CD4-positive, CD25-positive, alpha-beta regulatory T cell (primary cell): ENCODE measurements around the gene PFDN4. TPM values are rescaled to one million over a fixed set of nuclear protein-coding genes. Genes with fewer than 3 reads are reported as not detected.

Experiments
- ATAC-seq, 2 donors: fragments of 150-1000 bp; cut with Tn5 transposase; one replicate each; pipeline ENCODE4 v1.10.0; 2021; ENCODE audit warnings: low read depth in 2 of 2, moderate number of reproducible peaks in 2 of 2, moderate library complexity in 1 of 2
- DNase-seq, 3 donors: peaks; one replicate each; pipeline versions ENCODE4 v3.0.0 to v3.0.0-alpha.2; 2012 to 2022; ENCODE audit warnings: mixed read lengths in 1 of 3
- H3K27ac ChIP-seq: one replicate; pipeline ENCODE4 v1.7.0; 2013; ENCODE audit warnings: mild to moderate bottlenecking, low read length; ENCODE audit not compliant: insufficient read depth, poor library complexity, severe bottlenecking
- H3K27me3 ChIP-seq: one replicate; pipeline ENCODE4 v1.7.0; 2013; ENCODE audit warnings: low read length; ENCODE audit not compliant: control insufficient read depth, insufficient read depth
- H3K36me3 ChIP-seq: one replicate; pipeline ENCODE4 v1.7.0; 2013; ENCODE audit warnings: mild to moderate bottlenecking, low read length, moderate library complexity; ENCODE audit not compliant: control insufficient read depth, insufficient read depth
- H3K4me1 ChIP-seq: 2 replicates; pipeline ENCODE4 v1.7.0; 2013; ENCODE audit warnings: mild to moderate bottlenecking, low read length; ENCODE audit not compliant: insufficient read depth, control insufficient read depth, poor library complexity, severe bottlenecking
- H3K4me3 ChIP-seq: one replicate; pipeline ENCODE4 v1.7.0; 2013; ENCODE audit warnings: low read depth, mild to moderate bottlenecking, low read length, moderate library complexity
- H3K9me3 ChIP-seq, 2 experiments: 1 replicate in 1 of 2; 2 replicates in 1 of 2; pipeline ENCODE4 v1.7.0; 2013; ENCODE audit warnings: low read length in 2 of 2, mild to moderate bottlenecking in 1 of 2, moderate library complexity in 1 of 2; ENCODE audit not compliant: control insufficient read depth in 2 of 2
- H3K27ac Mint-ChIP-seq, 3 donors: one replicate each; pipeline ENCODE4 v1.8.0; 2020 to 2022; ENCODE audit warnings: mild to moderate bottlenecking in 3 of 3, mixed read lengths in 3 of 3, moderate library complexity in 2 of 3
- H3K27me3 Mint-ChIP-seq: one replicate; pipeline ENCODE4 v1.8.0; 2022; ENCODE audit warnings: mild to moderate bottlenecking, mixed read lengths
- H3K36me3 Mint-ChIP-seq: one replicate; pipeline ENCODE4 v1.8.0; 2020; ENCODE audit warnings: mixed read lengths
- H3K4me1 Mint-ChIP-seq, 4 donors: one replicate each; pipeline ENCODE4 v1.8.0; 2020 to 2022; ENCODE audit warnings: mixed read lengths in 4 of 4, mild to moderate bottlenecking in 1 of 4
- H3K4me3 Mint-ChIP-seq, 4 donors: one replicate each; pipeline ENCODE4 v1.8.0; 2020 to 2022; ENCODE audit warnings: mild to moderate bottlenecking in 4 of 4, mixed read lengths in 4 of 4, moderate library complexity in 3 of 4
- H3K9me3 Mint-ChIP-seq, 7 donors: one replicate each; pipeline ENCODE4 v1.8.0; 2020 to 2022; ENCODE audit warnings: mixed read lengths in 7 of 7, mild to moderate bottlenecking in 3 of 7, moderate library complexity in 2 of 7
- polyA plus RNA-seq, 4 donors: library from polyadenylated mRNA; unstranded; fragments of 300-500 nt; fragmentation: Illumina TruSeq; gene quantifications; one replicate each; pipeline ENCODE4 v1.2.3, GENCODE V29; 2021
- total RNA-seq: library from RNA; stranded (reverse); gene quantifications from one replicate; pipeline ENCODE4 v1.2.3, GENCODE V29; 2022

The PFDN4 gene
- total and polyA plus RNA-seq, 5 donors from 2014 or later: 28.6 to 94.6 (median 74.8) TPM

DNA sequence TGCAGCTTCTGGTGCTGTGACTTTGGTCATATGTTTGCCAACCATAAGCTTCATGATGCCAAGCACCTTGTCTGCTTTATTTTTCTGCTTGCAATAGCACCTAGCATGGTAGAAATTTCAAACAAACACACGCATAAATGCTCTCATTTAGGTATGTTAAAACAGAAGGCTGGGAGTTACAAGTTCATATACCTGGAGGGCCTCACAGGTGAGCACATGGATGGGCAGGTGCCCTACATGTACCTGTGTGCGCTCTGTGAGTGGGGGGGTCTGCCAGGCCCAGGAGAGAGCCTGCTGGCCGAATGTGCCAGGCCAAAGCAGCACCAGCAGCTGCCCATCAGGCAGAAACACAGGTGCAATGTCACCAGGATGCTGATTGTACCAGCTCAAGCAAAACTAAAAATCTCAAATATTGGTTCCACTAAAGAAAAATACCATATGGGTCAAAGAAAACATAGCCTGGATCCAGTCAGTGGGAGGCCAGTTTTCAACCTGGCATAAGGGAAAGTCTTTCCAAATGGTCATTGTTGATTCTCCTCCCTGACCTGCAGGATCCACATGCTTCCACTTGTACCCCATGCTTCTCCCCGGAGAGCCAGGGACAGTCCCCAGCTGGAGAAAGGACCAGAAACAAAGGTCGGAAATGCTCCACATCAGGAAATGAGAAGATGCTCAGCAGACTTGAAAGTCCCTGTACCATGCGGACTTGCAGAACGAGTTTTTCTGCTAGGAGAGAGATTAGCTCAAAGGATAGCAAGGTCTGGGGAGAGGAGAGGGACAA is 7.2 kb upstream of the PFDN4 start:
- Histone ChIP-seq H3K9me3 (no peaks in the 10 kb centered on the region), H3K4me3 (no peak overlapping the region), H3K27me3 (peaks cover 4% of the 10 kb centered on the region), H3K27ac (no peak overlapping the region), H3K4me1 (no peaks in the 10 kb centered on the region), H3K36me3 (no peaks in the 10 kb centered on the region)
- Mint-ChIP-seq H3K27me3 (peaks cover 21% of the 10 kb centered on the region), H3K27ac (no peak overlapping the region), H3K4me1 (peaks cover 0 to 2% (median 0%) of the 10 kb centered on the region in 4 donors), H3K4me3 (no peak overlapping the region), H3K36me3 (no peaks in the 10 kb centered on the region), H3K9me3 (no peaks in the 10 kb centered on the region)
- no peak for ATAC-seq
- DNase-seq: no peak

DNA sequence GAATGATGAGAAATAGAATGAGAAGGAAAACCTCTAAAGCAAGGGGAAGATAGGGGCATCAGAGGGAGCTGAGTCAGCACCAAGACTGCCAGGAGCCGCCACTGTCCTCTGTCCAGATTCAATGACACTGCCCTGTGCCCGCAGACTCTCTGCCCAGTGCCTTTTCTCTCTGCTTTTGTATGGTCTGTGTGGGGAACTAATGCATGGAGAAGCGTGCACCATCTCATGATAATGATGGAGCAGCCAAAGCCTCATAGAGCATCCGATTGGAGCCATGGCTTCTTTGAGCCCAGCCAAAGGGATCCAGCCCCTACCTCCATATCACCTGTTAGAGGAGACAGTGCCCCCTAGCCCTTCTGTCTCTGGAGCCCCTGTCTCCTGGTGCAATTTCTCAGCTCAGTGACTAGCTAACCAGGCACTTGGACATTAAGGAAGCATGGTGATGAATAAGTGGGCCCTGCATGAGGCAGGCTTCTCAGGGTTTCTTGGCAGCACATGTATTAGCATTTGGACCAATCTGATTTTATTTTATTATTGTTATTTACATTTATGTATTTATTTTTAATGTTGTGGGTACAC is 6.5 kb upstream of the PFDN4 start:
- H3K36me3 Mint-ChIP-seq: no peaks in the 10 kb centered on the region
- no peak for ATAC-seq
- Histone ChIP-seq H3K27ac (no peak overlapping the region), H3K36me3 (no peaks in the 10 kb centered on the region), H3K4me3 (no peak overlapping the region), H3K9me3 (no peaks in the 10 kb centered on the region), H3K27me3 (peaks cover 4% of the 10 kb centered on the region), H3K4me1 (no peaks in the 10 kb centered on the region)
- H3K27ac Mint-ChIP-seq: no peak overlapping the region
- peaks cover 0 to 3% (median under 1%) of the 10 kb centered on the region in 4 donors for H3K4me1 Mint-ChIP-seq
- H3K4me3 Mint-ChIP-seq: no peak overlapping the region
- H3K9me3 Mint-ChIP-seq: no peaks in the 10 kb centered on the region
- peaks cover 25% of the 10 kb centered on the region for H3K27me3 Mint-ChIP-seq
- DNase-seq: no peak

DNA sequence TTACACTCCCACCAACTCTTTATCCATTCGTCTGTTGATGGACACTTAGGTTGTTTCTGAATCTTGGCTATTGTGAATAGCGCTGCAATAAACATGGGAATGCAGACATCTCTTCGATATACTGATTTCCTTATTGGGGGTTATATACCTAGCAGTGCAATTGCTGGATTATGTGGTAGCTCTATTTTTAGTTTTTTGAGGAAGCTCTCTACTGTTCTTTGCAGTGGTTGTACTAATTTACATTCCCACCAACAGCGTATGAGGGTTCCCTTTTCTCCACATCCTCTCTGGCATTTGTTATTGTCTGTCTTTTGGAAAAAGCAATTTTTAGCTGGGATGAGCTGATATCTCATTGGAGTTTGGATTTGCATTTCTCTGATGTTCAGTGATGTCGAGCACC is 4.6 kb upstream of the PFDN4 start:
- H3K4me3 Mint-ChIP-seq: no peak overlapping the region
- H3K9me3 Mint-ChIP-seq: no peaks in the 10 kb centered on the region
- no peaks in the 10 kb centered on the region for H3K9me3 ChIP-seq
- H3K27ac Mint-ChIP-seq: no peak overlapping the region
- H3K27me3 Mint-ChIP-seq: peaks cover 25% of the 10 kb centered on the region
- peaks cover 0 to 5% (median under 1%) of the 10 kb centered on the region in 4 donors for H3K4me1 Mint-ChIP-seq
- no peak overlapping the region for H3K4me3 ChIP-seq
- H3K36me3 Mint-ChIP-seq: no peaks in the 10 kb centered on the region
- peaks cover 4% of the 10 kb centered on the region for H3K27me3 ChIP-seq
- no peak overlapping the region for H3K27ac ChIP-seq
- ATAC-seq (no peak), DNase-seq (no peak)
- H3K36me3 ChIP-seq: no peaks in the 10 kb centered on the region
- H3K4me1 ChIP-seq: peaks cover 5% of the 10 kb centered on the region

DNA sequence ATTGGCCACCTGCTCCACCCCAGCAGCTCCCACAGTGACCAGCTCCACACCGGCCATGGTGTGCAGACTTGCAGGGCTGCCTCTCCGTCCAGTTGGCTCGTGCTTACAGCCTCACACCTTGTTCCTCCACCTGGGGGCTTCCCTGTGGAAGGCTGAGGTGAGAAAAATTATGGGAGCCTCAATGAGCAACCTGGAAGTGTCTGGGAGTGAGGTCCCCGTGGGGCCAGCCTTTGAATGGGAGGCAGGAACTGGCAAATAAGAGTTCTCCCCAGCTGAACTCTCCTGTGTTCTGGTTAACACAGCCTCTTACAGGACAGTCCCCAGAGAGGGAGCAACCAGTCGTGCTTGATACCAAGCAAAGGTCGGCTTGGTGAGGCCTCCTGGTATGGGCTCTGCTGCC is 3.8 kb upstream of the PFDN4 start:
- DNase-seq (no peak), ATAC-seq (no peak)
- Histone ChIP-seq H3K9me3 (no peaks in the 10 kb centered on the region), H3K27me3 (peaks cover 4% of the 10 kb centered on the region), H3K36me3 (no peaks in the 10 kb centered on the region), H3K4me1 (peaks cover 13% of the 10 kb centered on the region), H3K4me3 (no peak overlapping the region), H3K27ac (no peak overlapping the region)
- no peaks in the 10 kb centered on the region for H3K36me3 Mint-ChIP-seq
- no peak overlapping the region for H3K27ac Mint-ChIP-seq
- peaks cover 22% of the 10 kb centered on the region for H3K27me3 Mint-ChIP-seq
- H3K9me3 Mint-ChIP-seq: no peaks in the 10 kb centered on the region
- H3K4me1 Mint-ChIP-seq: peaks cover 0 to 12% (median 7%) of the 10 kb centered on the region in 4 donors
- H3K4me3 Mint-ChIP-seq: no peak overlapping the region

DNA sequence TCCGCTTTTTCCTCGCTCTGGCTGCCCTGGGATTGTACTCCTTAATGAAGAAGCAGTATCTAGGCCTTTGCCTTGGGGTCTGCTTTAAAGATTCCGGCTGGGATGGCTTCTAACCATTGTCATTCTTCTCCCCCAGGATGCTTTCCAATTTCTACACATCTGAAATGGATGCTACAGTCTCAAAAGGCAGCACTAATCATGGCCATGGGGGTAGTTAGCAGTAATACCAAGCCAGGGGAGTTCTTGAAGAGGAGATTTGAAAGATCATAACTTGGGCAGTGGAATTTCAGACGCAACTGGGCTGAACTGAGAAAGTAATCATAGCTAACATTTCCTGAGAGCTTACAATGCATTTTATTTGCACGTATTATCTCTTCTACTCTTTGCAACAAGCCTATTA is 3.4 kb upstream of the PFDN4 start:
- Mint-ChIP-seq H3K27ac (no peak overlapping the region), H3K4me3 (no peak overlapping the region), H3K4me1 (peaks cover 0 to 16% (median 11%) of the 10 kb centered on the region in 4 donors), H3K27me3 (peaks cover 18% of the 10 kb centered on the region), H3K36me3 (no peaks in the 10 kb centered on the region), H3K9me3 (no peaks in the 10 kb centered on the region)
- no peak overlapping the region for H3K27ac ChIP-seq
- H3K4me3 ChIP-seq: no peak overlapping the region
- H3K36me3 ChIP-seq: no peaks in the 10 kb centered on the region
- ATAC-seq: no peak
- H3K9me3 ChIP-seq: no peaks in the 10 kb centered on the region
- peaks cover 17% of the 10 kb centered on the region for H3K4me1 ChIP-seq
- DNase-seq: no peak
- peaks cover 4% of the 10 kb centered on the region for H3K27me3 ChIP-seq

DNA sequence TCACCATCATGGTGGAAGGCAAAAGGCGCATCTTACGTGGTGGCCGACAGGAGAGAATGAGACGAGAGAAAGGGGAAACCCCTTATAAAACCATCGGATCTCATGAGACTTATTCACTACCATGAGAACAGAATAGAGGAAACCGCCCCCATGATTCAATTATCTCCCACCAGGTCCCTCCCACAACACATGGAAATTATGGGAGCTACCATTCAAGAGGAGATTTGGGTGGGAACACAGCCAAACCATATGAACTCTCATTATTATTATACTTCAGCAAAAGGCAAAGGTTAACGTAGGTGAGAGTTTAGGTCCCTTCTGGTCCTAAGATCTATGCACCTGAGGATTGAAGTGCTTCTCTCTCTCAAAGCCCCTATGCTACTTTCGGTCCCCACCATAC is 2.4 kb upstream of the PFDN4 start:
- DNase-seq: no peak
- Mint-ChIP-seq H3K4me3 (peak overlapping the region in 1 of 4 donors; percentile 20), H3K27ac (no peak overlapping the region), H3K4me1 (peaks cover 7 to 26% (median 19%) of the 10 kb centered on the region in 4 donors), H3K36me3 (no peaks in the 10 kb centered on the region), H3K27me3 (peaks cover 13% of the 10 kb centered on the region), H3K9me3 (no peaks in the 10 kb centered on the region)
- peaks cover 2% of the 10 kb centered on the region for H3K27me3 ChIP-seq
- no peak for ATAC-seq
- H3K36me3 ChIP-seq: no peaks in the 10 kb centered on the region
- no peak overlapping the region for H3K4me3 ChIP-seq
- H3K9me3 ChIP-seq: no peaks in the 10 kb centered on the region
- no peak overlapping the region for H3K27ac ChIP-seq
- peaks cover 22% of the 10 kb centered on the region for H3K4me1 ChIP-seq

DNA sequence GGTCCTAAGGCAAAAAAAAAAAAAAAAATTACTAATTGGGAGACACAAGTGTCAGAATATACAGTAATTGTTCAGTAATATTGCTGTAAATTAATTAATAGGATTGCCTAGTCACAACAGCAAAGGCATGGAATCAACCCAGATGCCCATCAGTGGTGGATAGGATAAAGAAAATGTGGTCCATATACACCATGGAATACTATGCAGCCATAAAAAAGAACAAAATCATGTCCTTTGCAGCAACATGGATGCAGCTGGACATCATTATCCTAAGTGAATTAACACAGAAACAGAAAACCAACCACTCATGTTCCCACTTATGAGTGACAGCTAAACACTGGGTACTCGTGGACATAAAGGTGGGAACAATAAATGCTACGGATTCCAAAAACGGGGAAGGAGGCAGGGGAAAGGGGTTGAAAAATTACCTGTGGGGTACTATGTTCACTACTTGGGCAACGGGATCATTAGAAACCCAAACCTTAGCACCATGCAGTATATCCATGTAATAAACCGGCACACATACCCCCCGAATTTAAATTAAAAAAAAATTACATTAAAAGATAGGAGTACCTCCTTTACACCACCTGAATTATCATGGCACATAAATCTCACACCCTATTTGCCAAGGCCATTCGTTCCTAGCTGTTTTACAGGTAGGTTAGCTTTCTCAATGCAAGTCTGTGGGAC is 689 bp upstream of the PFDN4 start:
- peaks cover 12 to 43% (median 26%) of the 10 kb centered on the region in 4 donors for H3K4me1 Mint-ChIP-seq
- H3K27me3 Mint-ChIP-seq: peaks cover 8% of the 10 kb centered on the region
- ATAC-seq: no peak
- H3K36me3 Mint-ChIP-seq: no peaks in the 10 kb centered on the region
- no peaks in the 10 kb centered on the region for H3K9me3 Mint-ChIP-seq
- Histone ChIP-seq H3K27ac (peak overlapping the region; percentile 87), H3K4me1 (peaks cover 22% of the 10 kb centered on the region), H3K27me3 (peaks cover 2% of the 10 kb centered on the region), H3K9me3 (no peaks in the 10 kb centered on the region), H3K36me3 (no peaks in the 10 kb centered on the region), H3K4me3 (peak overlapping the region; percentile 90)
- peak overlapping the region; percentile 96 to 99 (median 98) for H3K4me3 Mint-ChIP-seq
- DNase-seq: no peak
- H3K27ac Mint-ChIP-seq: peak overlapping the region; percentile 99 to 100 (median 100)
